Activated CD4-positive, CD25-positive, alpha-beta regulatory T cell treated with anti-CD3 and anti-CD28 coated beads, Interleukin-2, amount 50 U/mL, for 24 hours (primary cell): ENCODE data around the gene EP400.
"Not testable (repeated sequence)": the region's sequence is repeated elsewhere in the genome, so short reads cannot be mapped to it uniquely, and the experiment has no call there.

Experiments used
- ATAC-seq, 2 donors: fragments of 150-1000 bp; cut with Tn5 transposase; one replicate each; pipeline ENCODE4 v1.10.0; 2021; ENCODE audit warnings: mild to moderate bottlenecking in 1 of 2, moderate library complexity in 1 of 2

The EP400 gene

DNA sequence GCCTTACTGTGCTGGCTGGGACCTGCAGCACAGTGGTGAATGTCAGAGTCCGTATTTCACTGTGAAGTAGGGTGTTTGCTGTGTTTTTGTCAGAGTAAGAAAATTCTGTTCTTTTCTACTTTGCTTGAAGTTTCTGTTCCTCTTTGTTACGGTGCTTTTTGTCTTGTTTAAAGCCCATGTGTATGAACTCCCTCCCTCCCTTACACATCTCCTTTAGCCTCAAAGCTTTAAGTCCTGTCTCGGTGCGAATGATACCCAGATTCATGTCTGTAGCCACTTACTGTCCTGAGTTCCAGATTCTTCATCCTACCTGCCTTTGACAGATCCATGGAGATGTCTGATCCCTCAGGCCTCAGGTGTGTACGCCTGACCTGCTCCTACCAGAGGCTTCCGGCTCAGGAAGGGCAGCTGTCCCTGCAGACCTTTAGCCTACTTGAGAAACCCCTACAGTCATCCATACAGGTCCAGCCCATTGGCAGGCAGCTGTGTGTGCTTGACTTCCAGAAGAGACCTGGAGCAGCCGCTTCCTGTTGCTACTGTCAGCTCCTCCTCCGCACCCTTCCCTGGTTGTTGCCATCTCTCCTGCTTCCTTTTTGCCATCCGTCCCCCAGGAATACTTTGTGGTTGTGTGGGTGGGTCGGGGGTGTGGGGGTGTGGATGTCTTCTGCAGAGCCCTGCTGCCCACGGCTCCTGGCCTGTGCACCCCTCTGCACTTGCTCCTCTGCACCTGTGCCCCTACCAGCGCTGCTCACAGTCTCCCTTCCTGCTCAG is 121.5 kb downstream of the EP400 start:
- peak in 1 of 2 donors; percentile 7 for ATAC-seq

DNA sequence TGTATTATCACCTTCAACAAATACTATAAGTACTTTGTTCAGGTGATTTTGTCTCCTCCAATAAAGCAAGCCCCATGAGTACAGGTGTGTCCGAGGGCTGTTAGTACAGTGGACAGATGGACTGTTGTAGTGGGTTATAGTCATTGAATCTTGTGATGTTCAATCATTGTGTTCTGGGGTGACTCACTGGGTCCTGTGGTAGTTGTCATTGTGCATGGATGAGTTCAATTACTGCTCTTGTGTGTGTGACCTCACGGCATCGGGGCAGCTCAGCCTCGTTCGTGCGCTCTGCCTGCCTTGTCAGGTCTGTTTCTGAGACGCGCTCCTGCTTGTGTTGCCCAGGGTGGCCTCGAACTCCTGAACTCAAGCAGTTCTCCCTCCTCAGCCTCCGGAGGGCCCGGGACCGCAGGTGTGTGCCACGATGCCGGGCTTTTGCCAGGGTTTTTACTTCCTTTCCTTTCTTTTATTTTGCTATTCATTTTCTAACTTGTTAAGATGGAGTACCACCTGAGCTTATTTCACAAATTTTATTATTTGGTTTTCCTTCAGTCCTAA is 122.2 kb downstream of the EP400 start:
- no peak for ATAC-seq

DNA sequence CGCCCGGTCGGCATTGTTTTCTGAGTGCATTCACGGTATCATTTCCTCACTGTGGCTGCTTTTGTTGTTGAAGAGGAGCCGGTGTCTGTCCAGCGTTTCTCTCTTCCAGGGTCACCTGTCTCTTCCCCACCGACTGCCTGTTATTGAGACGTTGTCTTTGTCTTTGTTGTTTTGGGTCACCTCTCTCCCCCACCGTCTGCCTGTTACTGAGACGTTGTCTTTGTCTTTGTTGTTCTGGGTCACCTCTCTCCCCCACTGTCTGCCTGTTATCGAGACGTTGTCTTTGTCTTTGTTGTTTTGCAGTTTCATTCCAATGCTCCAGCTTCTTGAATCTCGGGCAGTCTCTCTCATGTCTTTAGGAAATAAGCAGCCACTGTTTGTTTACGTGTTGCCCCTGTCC is 124.5 kb downstream of the EP400 start:
- no peak for ATAC-seq

DNA sequence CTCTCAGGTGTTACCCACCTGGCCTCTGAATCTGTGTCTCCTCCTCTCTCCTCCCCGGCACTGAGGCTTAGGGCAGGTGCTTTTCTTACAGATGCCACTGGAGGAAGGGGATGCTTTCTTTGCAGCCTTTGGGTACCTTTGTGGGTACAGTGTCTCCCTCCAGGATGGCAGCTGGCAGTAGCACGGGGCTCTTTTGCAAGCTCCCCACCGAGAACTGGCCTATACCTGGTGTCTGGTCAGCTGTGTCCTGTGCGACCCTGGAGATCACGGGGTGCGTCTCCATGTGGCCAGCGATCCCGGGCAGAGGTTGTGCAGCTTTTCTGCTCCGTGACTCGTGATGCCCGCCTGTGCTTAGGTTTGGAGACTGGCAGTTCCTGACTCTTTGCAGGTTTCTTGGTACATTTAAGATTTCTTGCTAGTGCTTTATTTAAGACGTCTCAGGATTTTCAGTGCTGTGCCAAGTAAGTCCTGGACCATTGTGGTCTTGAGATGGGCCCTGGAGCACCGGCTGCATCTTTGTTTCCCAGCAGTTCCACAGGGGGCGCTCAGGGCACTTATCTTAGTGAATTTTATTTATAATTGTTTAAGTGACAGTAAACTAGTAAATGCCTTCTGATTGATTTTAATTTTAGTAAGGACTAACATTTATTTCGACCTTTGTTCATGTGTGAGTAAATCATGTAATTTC is 125.4 kb downstream of the EP400 start:
- ATAC-seq = no peak

DNA sequence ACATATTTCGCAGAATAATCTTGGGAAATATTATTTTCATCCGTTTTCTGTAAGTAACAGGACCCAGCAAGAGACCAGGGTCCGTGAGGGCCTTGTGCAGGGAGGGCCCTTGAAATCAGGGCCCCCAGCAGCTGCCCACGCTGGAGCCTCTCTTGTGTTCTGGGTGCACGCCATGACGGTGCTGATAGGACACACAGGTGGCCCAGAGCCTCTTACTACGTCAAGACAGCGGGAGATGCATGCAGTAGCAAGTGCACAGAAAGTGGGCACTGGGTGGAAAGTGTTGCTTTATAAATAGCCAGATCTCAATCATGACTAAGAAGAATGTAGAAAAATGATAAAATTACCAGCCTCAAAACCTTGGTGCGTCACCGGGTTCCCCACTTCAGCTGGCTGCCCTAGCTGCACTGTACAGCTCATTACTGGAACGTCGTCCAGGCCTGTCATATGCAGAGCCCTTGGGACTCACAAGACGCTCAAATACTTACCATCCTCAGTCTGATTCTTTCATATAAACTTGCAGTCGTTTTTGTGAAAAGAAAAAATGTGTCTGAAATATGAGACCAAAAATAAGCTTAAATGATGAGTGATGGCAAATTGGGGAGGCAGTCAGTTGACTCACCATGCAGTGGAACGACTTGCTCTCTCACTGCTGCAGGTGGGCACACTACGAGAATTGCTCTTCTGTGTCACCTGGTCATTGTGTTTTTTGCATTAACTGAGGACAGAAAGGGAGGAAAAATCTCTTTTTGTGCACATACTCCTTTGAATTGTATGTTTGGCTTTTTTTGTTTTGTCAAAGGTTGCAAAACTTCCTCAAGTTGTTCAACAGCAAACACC is 126.2 kb downstream of the EP400 start:
- no peak for ATAC-seq

DNA sequence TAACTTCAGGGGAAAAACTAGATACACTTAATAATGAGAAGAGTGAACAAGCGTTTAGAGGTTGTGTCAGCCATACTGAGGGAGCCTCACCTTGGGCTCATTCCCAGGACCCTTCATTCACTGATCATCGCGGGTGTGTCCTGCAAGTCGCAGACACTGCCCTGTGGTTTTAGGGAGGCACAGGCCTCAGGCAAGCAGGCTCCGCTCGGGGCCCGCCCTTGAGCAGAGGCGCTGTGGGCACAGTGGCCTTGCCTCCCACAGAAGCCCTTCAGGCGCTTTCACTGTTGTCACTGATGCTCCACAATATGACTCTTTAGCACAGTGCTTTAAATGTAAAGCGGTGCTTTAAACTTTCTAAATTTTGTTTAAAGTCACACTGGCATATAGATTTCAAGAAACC is 127.0 kb downstream of the EP400 start:
- no peak for ATAC-seq

DNA sequence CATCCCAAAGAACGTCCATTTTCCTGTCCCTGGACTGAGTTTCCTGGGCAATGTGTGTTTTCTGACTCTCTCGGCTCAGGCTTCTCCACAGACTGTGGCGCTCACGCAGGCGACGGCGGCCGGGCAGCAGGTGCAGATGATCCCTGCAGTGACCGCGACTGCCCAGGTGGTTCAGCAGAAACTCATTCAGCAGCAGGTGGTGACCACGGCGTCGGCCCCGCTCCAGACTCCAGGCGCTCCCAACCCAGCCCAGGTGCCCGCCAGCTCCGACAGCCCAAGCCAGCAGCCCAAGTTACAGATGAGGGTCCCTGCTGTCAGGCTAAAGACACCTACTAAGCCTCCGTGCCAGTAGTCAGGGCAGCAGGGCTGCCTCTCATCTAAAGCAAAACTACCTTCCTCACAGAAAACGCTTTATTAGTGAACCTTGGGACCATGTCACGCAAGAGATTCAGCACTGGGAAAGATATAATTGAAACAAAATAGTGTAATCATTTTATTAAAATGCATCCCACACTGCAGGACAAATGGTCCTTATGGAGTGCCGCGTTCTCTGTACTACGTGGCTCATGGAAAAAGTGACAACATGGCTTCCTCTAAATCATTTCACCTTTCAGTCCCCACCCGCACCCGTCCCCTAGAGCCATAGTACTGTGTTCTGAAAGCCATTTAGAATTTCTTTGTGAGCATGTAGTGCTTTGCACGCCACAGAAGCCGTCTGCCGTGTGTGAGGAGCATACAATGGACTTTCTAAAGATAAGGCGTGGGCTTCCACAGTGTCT is 127.8 kb downstream of the EP400 start:
- no peak for ATAC-seq

DNA sequence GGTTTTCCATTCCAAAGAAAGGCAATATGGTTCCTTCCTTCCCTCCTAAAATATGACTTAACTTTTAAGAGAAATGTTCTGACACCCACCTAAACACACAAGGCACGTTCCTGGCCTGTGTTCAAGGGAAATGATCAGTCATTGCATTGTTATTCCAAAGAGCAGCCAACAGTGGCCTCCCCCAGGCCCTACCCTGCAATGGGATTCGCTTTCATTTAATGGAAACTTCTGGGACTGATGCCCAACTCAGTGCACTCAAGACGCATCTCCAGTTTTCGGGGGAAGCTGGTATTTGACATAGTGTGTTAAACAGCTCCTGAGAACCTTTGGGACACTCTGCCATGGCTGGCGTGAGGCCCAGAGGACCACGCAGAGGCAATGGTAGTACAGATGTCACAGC is 128.4 kb downstream of the EP400 start:
- ATAC-seq = no peak

DNA sequence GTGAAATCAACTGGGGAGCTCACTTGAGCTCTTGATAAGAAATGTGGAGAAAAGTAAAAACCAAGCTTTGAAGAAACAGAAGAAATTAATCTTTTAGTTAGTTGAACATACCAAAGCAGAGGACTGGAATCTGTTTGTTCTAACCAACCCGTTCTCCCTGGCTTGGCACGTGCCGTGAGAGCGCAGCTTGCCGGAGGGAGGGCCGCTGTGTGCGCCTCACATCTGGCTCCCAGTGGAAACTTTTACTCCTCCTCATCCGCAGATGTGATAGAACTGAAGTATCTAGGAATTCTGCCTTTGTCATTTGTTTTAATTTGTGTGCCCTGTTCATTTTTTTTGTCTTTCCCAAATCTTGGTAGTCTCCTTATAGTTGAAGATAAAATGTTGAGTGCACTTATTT is 129.5 kb downstream of the EP400 start:
- ATAC-seq = no peak

DNA sequence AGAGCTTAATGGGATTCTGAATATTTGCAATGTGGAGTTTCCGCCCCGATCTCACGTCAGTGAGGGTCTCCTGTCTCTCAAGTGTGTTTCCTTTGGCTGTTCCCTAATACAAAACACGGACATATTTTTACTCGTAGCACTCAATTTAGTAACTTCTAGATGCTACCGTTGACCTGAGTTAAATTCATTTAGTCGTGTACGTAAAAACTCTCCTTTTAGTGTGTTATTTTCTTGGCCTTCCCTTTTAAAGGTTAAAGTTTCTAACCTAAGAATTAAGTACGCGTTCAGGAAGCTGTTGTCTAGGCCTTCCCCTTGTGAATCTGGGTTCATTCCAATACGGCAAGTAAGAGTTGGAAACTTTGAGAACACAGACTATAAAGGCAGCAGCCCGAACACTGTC is 130.0 kb downstream of the EP400 start:
- no peak for ATAC-seq

DNA sequence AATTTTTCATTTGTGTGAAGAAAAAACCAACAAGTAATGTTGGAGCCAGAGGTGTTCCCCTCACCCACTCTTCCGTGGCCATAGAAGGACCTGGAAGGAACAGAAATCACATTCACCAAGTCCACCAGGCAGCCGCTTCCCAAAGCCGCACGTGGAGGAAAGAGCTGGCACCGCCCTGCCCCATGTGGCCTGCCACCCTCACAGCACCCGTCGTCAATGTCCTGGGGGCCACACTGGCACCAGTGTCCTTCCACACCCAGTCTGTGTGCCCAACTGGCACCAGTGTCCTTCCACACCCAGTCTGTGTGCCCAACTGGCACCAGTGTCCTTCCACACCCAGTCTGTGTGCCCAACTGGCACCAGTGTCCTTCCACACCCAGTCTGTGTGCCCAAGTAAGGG is 130.8 kb downstream of the EP400 start:
- ATAC-seq = not testable (repeated sequence)

DNA sequence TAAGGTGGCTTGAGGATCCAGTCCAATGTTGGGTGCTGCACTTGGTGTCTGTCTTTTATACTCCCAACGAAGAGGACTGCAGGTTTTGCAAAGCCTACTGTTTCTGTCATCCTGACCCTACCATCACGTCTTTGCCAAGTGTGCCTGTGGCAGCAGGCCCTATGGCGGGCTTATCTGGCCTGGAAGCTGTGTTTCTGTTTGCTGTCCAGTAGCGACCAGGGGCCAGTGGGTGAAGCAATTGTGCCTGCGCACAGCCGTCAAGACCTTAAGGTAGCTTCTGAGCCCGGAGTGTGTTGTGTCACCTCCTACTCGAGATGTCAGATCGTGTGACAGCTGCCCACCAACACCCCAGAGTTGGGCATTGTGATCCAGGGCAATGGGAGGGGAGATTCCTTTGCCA is 131.7 kb downstream of the EP400 start:
- no peak for ATAC-seq

DNA sequence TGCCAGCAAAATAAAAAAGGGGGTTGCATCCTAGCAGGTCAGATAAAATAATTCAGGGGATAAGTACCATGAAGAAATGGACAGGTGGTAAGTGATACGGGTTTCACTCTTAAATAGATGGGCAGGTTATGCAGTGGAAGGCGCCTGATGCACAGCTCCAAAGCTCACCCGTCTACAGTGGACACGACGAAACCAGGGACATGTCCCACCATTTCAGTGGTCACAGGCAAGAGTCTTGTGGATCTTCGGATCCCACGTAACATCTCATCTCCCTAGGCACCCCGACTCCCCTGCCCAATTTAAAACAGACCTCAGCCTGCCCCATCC is 133.8 kb downstream of the EP400 start:
- ATAC-seq = peak; percentile 1 to 2

DNA sequence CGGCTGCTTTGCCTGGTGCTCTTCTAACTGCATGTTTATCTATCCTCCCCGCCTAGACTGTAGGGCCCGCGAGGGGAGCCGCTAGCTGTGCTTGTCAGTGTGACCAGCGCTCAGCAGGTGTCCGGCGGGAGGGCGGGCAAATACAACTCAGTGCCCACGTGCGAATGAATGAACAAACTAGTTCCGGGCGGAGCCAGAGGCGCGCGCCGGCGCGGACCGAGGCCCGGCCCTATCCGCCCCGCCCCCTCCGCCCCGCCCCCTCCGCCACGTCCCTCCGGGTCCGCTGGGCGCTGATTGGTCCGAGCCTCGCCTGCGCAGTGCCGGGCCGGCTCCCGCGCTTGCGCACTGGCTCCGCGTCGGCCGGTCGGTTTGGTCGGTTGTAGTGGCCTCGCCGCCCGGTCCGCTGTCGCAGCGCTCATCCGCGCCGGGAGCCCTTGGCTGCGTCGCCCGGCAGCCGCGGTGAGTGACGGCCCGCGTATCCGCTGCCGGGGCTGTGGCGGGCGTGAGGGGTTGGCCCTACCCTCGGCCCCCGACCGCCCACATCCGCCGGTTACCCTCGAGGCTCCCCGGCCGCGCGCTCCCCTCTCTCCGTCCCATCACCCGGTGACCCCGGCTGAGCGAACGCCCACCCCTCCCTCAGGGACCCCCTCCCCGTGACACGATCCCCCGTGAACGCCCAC is 134.3 kb downstream of the EP400 start:
- peak; percentile 85 to 89 for ATAC-seq

DNA sequence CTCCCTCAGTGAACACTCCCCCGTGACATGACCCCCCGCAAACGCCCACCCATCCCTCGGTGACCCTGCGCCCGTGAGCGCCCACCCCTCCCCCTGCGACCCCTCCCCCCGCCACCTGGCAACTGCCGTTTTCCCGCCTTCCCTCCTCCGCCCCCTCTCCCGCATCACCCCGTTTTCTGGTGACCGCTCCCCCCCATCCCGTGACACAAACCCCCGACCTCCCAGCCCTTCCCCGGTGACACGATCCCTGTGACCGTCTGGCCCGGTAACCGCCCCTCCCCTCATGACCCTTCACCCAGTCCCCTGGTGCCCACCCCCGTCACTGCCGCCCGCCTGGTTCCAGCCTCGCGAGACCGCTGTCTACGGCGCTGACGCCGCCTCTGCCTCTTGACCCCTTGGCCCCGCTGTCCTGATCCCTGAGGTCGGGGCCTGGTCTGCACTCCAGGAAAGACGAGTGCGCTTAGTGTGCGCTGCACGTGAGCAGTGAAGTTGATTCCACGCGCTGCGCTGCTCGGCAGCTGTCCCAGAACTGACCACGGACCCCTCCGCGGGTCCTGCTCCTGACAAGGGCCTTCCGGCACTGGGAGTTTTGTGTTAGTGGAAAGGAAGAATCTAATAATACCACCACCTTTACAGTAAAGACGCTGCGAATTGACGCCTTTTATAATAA is 135.0 kb downstream of the EP400 start:
- peak; percentile 24 to 41 for ATAC-seq

DNA sequence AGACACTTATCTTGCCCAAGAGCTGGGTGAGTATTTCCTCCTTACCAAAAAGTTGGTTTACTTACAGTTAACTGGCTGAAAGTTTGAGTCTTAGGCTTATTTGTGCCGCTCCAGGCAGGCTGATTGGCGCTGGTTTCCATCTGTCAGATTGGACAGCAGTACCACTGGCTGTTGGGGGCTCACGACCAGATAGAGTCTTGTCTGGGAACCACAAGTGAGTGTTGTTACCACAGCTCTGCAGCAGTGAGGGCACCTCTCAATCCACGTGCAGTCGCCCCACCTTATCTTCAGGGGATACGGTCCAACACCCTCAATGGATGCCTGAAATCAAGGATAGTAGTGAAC is 135.5 kb downstream of the EP400 start:
- no peak for ATAC-seq

DNA sequence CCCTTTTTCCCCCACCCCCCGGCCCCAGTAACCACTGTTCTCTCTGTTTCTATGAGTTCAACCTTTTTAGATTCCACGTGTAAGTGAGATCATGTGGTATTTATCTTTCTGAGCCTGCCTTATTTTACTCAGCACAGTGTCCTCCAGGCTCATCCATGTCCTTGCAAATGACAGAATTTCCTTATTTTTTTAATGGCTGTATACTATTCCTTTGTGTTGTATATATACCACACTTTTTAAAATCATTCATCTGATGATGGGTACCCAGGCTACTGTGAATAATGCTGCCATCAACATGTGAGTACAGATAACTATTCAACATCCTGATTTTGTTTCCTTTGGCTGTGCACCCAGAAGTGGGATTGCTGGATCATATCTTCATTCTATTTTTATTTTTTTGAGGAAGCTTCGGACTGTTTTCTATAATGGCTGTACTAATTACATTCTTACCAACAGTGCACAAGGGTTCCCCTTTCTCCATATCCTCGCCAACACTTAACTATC is 139.7 kb downstream of the EP400 start:
- no peak for ATAC-seq

DNA sequence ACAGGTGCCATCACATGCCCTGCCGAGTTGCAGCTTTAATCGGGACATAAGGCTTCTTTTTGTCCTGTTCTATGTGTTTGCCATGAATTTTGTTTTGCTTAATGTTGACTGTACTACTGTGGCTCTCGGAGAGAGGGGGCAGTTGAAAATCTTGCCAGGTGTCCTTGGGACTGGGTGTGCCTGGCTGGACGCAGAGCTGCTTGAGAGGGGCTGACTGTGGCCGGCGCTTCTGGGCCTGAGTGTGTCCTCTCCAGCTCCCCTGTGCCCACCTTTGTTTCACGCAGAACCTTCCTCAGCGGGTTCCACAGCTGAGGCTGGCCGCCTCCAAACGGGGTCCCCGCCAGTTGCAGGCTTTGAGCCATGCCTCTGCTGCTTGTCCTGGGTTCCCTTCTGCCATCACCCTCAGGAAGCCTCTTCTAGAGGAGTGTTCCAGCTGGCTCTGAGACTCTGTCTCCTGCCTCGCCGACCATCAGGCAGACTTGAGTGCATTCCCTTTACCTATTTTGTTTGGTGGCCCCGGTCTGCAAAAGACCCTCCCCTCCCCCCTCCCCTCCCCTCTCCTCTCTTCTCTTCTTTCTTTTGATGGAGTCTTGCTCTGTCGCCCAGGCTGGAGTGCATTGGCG is 144.6 kb downstream of the EP400 start:
- no peak for ATAC-seq

DNA sequence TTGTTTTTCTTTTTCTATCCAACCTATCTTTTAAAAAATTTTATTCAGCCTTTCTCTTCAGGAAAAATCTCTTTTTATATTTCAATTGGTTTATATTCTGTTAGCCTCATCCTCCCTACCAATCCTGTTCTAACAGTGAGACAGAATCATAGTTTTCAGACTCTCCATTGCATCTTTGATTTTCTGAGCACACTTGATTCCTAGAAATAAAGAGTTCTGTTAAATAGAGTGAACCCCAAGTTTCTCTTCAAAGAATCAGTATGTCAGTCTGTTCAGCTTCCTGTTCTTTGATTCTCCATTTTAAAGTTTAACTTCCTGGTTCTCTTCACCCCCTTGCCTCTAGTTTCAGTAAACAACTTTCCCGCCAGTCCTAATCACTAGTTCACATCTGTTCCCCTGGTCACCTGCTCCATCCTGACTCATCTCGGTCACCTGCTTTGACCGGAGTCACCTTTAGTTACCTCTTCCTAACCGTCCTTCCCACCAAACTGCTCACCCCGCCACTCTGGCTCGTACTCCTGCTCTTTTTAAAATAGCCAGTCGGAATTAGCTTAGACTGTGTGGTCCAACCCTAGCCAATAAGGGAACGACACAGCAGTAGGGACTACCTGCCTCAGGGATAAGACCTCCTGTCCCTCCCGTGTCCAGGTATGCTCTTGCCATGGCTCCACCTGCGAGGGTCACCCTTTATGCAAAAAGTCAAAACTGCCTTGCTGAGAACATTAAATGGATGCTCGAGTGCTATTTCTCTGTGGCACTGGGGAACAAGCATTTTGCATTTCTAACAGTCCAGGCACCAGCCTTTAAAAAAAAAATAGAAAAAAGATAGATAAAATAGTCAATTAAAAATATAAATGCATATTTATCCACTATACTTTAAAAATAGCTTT is 146.0 kb downstream of the EP400 start:
- no peak for ATAC-seq

DNA sequence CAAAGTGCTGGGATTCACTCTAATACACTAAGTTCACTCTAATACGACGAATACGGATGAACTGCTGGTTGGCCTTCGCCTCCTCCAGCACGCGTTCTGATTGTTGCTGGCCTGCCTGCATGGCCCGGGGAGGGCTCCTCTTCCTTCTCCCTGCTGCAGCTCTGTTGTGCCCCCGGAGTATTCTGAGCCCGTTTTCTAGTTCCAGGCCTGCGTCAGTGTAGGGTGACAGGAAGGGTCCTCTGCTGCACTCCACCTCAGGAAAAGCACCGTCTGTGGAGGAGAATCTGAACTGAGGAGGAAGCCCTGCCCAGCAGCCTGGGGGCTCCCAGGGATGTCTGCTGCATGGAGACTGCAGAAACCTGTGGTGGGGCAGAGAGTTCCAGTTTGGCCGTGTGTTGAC is 150.0 kb downstream of the EP400 start:
- no peak for ATAC-seq
